Right kidney (tissue), 1 donor: ENCODE results near the gene AIFM3.

Source experiments
- DNase-seq: peaks from one replicate; pipeline ENCODE4 v3.0.0-alpha.2; 2016

Gene AIFM3

GRCh38 chr22:20991252-20992055 lies 24.4 kb downstream of the AIFM3 start:
- no peak for DNase-seq

DNA sequence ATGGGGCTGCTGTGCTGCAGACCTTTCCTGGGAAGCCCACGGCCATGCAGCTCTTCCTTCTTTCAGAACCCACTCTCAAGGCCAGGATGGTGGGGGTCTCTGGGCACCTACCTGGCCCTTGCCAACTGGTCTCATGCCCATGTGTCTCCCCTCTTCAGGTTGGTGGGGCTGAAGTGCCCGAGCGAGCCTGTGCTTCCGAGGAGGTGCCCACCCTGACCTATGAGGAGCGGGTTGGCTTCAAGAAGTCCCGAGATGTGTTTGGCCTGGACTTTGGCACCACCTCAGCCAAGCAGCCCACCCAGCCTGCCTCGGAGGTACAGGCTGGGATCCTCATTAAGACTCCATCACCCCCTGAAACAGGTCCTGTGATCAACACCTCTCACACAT lies 25.0 kb downstream of the AIFM3 start:
- DNase-seq, result no peak

GRCh38 chr22:20992456-20993303 lies 25.6 kb downstream of the AIFM3 start:
- DNase-seq, result no peak

DNA sequence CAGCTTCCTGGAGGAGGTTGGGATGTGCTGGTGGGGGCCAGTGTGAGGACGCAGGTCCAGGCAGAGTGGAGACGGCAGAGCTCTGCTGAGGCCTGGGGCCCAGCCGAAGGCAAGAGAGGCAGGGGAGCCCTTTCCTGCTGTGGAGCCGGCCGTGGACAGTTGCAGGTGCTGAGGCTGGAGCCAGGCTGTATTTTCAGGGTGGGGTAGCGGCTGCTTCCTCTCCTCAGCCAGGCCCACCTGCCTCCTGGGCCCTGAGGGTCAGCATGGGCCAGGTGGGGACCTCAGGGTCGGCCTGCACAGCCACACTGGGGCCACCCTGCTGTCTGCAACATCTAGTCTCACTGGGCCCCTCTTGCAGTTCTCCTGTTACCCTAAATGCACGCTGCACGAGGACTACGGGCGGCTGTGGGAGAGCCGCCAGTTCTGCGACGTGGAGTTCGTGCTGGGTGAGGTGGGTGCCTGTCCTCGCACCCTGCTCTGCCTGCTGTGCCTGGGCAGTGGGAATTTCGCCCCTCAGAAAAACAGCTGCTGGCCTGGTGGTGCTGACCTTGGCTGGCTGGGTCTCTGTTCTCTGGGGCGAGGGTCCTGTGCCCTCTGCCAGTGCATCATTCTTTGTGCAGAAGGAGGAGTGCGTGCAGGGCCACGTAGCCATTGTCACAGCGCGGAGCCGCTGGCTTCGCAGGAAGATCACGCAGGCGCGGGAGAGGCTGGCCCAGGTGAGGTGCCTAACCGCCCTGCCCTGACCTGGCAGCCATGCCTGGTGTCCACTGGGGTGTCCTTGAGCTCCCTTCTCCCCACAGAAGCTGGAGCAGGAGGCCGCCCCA lies 26.5 kb downstream of the AIFM3 start:
- no peak for DNase-seq

GRCh38 chr22:20994128-20994901 lies 27.3 kb downstream of the AIFM3 start:
- no peak for DNase-seq

DNA sequence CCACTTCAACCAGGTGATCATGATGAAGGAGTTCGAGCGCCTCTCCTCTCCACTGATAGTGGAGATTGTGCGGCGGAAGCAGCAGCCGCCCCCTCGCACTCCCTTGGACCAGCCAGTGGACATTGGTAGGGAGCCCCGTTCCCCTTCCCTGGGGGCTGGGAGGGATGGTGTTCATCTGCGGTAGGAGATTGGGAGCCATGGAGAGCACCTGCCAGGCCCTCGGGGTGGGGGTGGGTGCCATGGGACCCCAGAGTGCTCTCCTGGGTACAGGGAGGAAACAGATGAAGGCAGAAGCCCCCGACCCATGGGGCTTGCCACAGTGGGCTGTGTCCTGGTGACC lies 27.8 kb downstream of the AIFM3 start:
- DNase-seq, result no peak

DNA sequence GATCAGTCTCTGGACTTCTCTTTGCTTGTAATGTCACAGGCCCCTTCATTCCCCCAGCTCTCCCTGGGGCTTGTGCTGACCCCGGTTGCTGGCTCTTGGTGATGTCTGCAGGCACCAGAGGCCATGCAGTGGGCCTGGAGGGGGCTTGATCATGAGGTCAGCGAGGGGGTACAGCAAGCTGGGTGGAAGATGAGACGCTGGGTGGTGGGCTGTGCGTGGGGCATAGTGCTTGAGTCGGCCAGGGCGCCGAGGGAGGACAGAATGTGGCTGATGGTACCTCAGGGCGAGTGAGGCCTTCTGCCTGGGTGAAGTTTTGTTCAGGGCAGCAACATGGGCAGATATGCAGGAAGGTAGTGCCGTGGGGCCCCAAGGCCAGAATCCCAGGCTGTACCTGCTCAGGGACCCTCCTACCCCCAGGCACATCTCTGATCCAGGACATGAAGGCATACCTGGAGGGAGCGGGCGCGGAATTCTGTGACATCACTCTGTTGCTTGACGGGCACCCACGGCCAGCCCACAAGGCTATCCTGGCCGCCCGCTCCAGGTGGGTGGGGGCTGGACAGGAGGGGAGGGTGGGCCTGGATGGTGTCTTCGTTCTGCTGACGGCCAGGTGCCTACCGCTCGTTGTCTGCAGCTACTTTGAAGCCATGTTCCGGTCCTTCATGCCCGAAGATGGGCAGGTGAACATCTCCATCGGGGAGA lies 28.4 kb downstream of the AIFM3 start:
- no peak for DNase-seq

GRCh38 chr22:20996031-20996410 lies 29.0 kb downstream of the AIFM3 start:
- no peak for DNase-seq

- no peak for DNase-seq
These were observed 29.8 kb downstream of the AIFM3 start for GRCh38 chr22:20996598-20997535.

DNA sequence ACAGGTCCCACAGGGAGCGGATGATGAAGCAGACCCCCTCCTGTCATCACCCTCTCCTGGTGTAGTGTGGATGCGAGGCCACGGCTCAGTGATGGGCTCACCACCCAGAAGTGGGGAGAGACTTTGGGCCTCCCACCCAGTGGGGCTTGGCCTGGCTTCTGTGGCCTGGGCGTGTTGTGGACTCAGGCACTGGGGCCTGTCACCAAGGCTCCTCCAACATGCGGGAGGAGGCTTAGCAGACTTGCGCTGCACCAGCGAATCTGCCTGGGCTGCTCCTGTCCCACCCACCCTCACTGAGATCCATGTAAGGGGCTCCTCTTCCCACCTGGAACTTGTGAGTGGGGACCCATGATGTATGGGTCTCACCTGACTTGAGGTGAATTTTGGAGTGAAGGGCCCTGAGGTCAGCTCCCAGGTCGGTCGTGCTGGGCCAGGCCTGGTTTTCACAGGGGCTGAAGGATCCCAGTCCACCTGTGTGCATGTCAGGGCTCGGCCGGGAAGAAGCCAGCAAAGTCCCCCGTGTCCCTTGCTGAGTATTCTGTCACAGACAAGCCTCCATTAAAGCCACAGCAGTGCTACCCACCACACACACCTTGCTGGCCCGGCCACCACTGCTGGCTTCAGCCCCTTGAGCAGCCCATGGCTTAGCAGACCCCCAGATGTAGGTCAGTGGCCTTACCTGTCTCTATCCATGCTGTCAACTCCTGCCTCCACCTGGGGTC lies 30.6 kb downstream of the AIFM3 start:
- DNase-seq, result no peak

DNA sequence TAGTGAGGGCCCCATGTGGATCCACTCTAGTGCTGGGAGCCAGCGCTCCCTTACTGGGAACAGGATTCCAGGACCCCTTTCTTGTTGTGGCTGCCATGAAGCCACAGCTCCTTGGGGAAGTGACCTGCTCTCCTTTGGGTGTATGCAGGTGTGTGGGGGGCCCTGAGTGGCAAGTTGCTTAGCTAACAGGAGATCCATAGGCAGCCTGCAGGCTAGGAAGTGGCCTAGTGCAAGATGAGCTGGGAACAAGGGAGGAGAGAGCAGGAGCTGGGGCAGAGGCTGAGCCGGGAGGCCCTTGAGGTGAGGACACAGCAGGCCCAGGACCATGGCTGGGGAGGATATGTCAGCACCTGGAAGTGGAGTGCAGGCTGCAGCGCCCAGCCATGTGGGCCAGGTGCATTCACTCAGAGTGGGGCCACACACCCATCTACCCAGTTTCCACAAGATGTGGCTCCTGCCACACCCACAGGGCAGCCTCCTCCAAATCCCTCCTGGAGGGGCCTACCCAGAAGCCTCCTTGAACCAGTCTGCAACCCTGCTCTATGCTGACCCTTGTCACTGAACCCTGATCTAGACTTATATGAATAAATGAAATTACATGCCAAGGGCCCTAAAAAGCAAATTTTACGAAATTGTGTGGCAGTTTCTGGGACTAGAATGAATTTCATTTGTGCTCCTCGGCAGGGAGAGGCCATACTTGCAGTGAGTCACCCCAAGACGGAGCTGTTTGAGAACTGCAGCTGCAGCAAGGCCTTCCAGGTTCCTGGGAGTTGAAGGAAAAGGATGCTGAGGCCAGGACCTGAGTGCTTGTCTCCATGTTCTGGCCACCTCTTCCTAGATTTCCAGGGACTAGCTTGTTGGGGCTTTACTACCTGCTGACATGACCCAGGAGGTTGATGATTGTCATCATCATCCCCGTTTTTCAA lies 31.6 kb downstream of the AIFM3 start:
- DNase-seq, result no peak

DNA sequence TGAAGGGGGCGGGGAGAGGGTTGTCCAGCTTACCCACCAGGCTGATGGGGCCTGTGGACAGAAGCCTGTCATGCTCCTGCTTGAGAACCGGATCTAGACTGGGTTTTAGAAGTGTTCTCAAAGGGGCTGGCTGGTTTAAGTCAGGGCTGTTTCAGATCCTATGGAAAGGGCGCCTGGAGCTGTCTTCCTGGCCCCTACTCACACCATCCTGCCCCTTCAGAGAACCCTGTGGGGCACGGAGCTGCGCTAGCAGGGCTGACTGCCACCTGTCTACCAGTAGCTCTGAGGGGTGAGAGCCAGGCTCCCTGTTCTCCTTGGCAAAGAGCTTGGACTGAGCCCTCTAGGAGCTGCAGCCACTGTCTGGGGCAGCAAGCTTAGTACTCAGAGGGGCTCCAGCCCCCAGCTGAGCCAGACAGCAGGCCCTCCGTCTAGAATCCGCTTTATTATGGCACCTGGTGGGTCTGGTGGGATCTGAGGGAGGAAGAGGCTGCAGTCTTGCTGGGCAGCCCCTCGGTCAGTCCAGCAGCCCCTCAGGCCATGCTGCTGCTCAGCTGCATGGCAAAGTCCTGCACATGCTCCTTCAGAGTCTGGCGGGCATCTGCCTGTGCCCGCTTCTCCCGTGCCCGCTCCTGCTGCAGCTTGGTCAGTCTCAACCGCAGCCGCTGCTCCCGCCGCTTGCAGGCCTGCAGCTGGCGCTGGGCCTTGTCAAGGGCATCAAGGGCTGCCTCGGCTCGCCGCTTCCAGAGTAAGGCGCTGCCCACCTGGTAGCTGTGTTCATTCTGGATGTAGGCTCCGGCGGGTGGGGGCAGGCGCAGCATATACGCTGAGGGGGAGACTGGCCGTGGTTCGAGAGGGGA lies 32.5 kb downstream of the AIFM3 start:
- no peak for DNase-seq

- DNase-seq, result no peak
These were observed 33.3 kb downstream of the AIFM3 start for GRCh38 chr22:21000207-21000986.

DNA sequence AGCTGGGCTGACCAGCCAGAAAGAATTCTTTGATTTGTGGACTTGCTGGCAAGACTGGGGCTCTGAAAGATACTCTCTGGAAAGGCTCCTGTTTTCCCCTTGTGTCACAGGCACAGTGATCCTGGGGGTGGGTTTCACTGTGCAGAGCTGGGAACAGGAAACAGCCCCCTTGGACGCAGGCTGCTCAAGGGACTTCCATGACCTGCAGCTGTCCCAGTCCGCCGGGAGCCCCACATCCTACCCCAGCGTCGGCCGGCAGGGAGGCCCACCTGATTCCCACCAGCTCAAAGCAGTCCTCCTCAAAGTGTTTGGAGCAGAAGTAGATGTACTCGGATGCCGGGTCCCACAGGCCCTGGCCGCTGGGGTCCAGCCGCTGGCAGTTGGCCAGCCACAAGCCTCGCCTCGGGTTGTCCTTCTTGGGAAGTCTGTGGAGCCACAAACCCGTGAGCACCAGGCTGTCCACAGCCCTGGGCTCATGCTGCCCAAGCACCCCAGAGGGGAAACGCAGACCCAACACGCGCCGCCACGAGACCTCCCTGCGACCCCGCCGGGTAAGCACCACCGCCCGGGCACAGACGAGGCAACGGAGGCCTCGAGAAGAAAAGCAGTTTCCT lies 34.0 kb downstream of the AIFM3 start:
- DNase-seq, result no peak

- peak; percentile 100 for DNase-seq
These were observed 34.7 kb downstream of the AIFM3 start, which contains the start of gene THAP7 for GRCh38 chr22:21001601-21002325. THAP7 (minus strand) TSS chr22:21002118; CDS start chr22:21001911, 207 bp downstream.
